Midbrain (tissue), 1 donor: ENCODE results near the gene MAPK8IP1.

Experiments used
- DNase-seq: peaks from one replicate; lab custom pipeline; 2025; lab: John Stamatoyannopoulos, UW

MAPK8IP1 gene

GRCh38 chr11:45909594-45910475 is 24.4 kb downstream of the MAPK8IP1 start:
- no peak for DNase-seq

GRCh38 chr11:45910623-45911022 is 25.2 kb downstream of the MAPK8IP1 start:
- DNase-seq: no peak

GRCh38 chr11:45913514-45913913 is 28.1 kb downstream of the MAPK8IP1 start:
- DNase-seq: no peak

GRCh38 chr11:45913942-45914635 is 28.6 kb downstream of the MAPK8IP1 start:
- DNase-seq: no peak

- DNase-seq: no peak
Measured at GRCh38 chr11:45915446-45915845, 30.0 kb downstream of the MAPK8IP1 start.

GRCh38 chr11:45917286-45917622 is 31.8 kb downstream of the MAPK8IP1 start:
- DNase-seq: no peak

- peak; percentile 98 for DNase-seq
Measured at GRCh38 chr11:45917623-45918330, 32.3 kb downstream of the MAPK8IP1 start, which contains the start of gene PEX16. Gene PEX16 (minus strand): TSS chr11:45917877. CDS start chr11:45917811, 66 bp downstream.

GRCh38 chr11:45918331-45918941 is 33.0 kb downstream of the MAPK8IP1 start:
- peak; percentile 80 for DNase-seq

- no peak for DNase-seq
Measured at GRCh38 chr11:45918962-45919675, 33.7 kb downstream of the MAPK8IP1 start.

GRCh38 chr11:45919806-45920530 is 34.5 kb downstream of the MAPK8IP1 start:
- DNase-seq: peak; percentile 30

GRCh38 chr11:45920531-45921477 is 35.4 kb downstream of the MAPK8IP1 start:
- DNase-seq: no peak

- no peak for DNase-seq
Measured at GRCh38 chr11:45921561-45922424, 36.3 kb downstream of the MAPK8IP1 start.

GRCh38 chr11:45922425-45923082 is 37.1 kb downstream of the MAPK8IP1 start, which contains the start of gene LARGE2:
Gene LARGE2 (plus strand): TSS chr11:45922656. CDS start chr11:45922883, 227 bp downstream.
- DNase-seq: no peak

GRCh38 chr11:45924036-45924915 is 38.8 kb downstream of the MAPK8IP1 start:
- no peak for DNase-seq

GRCh38 chr11:45924927-45925326 is 39.5 kb downstream of the MAPK8IP1 start:
- no peak for DNase-seq

- DNase-seq: no peak
Measured at GRCh38 chr11:45925550-45925949, 40.1 kb downstream of the MAPK8IP1 start.

GRCh38 chr11:45926001-45926401 is 40.5 kb downstream of the MAPK8IP1 start:
- no peak for DNase-seq
